Measurements from ENCODE around the gene WDR5.

GRCh38 chr9:134089972-134090371 lies 45.9 kb upstream of the WDR5 start:
- TF ChIP-seq CTCF (IDR thresholded peaks at IDR 0.05) (no peak), POLR2A (IDR thresholded peaks at IDR 0.05) (no peak)

Measured in ovary (tissue), 3 donors.